HUES48 (cell line): Measurements from ENCODE around the gene CNPY4.

Source experiments
- H3K27ac ChIP-seq: one replicate; pipeline ENCODE4 v1.7.0; 2013; ENCODE audit warnings: low read depth, low read length, inconsistent platforms
- H3K27me3 ChIP-seq: 2 replicates; pipeline ENCODE4 v1.6.1; 2013; ENCODE audit warnings: mild to moderate bottlenecking, low read length; ENCODE audit not compliant: control insufficient read depth, insufficient read depth
- H3K36me3 ChIP-seq: 2 replicates; pipeline ENCODE4 v1.6.1; 2013; ENCODE audit warnings: low read length; ENCODE audit not compliant: control insufficient read depth, insufficient read depth
- H3K4me1 ChIP-seq: 2 replicates; pipeline ENCODE4 v1.6.1; 2013; ENCODE audit warnings: mild to moderate bottlenecking, low read length; ENCODE audit not compliant: control insufficient read depth, insufficient read depth
- H3K4me3 ChIP-seq: 2 replicates; pipeline ENCODE4 v1.5.1; 2013; ENCODE audit warnings: mild to moderate bottlenecking, low read depth, low read length
- H3K9ac ChIP-seq: 2 replicates; pipeline ENCODE4 v1.6.1; 2013; ENCODE audit warnings: mild to moderate bottlenecking, low read depth, low read length, moderate library complexity
- H3K9me3 ChIP-seq: 2 replicates; pipeline ENCODE4 v1.6.1; 2013; ENCODE audit warnings: low read length; ENCODE audit not compliant: control insufficient read depth, insufficient read depth

The CNPY4 gene

GRCh38 chr7:100171087-100171681, 51.8 kb downstream of the CNPY4 start:
- peaks cover 33% of the 10 kb centered on the region for H3K4me1 ChIP-seq
- no peak overlapping the region for H3K9ac ChIP-seq
- peaks cover 15% of the 10 kb centered on the region for H3K27me3 ChIP-seq
- H3K9me3 ChIP-seq, result no peaks in the 10 kb centered on the region
- peak overlapping the region; percentile 74 for H3K4me3 ChIP-seq
- peaks cover 22% of the 10 kb centered on the region for H3K36me3 ChIP-seq
- H3K27ac ChIP-seq, result peak overlapping the region; percentile 20

GRCh38 chr7:100171840-100172239, 52.4 kb downstream of the CNPY4 start:
- peak overlapping the region; percentile 74 for H3K4me3 ChIP-seq
- H3K4me1 ChIP-seq, result peaks cover 34% of the 10 kb centered on the region
- H3K27ac ChIP-seq, result no peak overlapping the region
- no peaks in the 10 kb centered on the region for H3K9me3 ChIP-seq
- H3K27me3 ChIP-seq, result peaks cover 9% of the 10 kb centered on the region
- no peak overlapping the region for H3K9ac ChIP-seq
- H3K36me3 ChIP-seq, result peaks cover 22% of the 10 kb centered on the region

GRCh38 chr7:100173806-100174495, 54.5 kb downstream of the CNPY4 start:
- Histone ChIP-seq H3K27ac (no peak overlapping the region), H3K9me3 (no peaks in the 10 kb centered on the region), H3K4me3 (no peak overlapping the region), H3K27me3 (peaks cover 14% of the 10 kb centered on the region), H3K4me1 (peaks cover 22% of the 10 kb centered on the region), H3K36me3 (peaks cover 22% of the 10 kb centered on the region), H3K9ac (no peak overlapping the region)

- Histone ChIP-seq H3K9me3 (no peaks in the 10 kb centered on the region), H3K4me1 (peaks cover 18% of the 10 kb centered on the region), H3K36me3 (peaks cover 22% of the 10 kb centered on the region), H3K27ac (no peak overlapping the region), H3K27me3 (peaks cover 14% of the 10 kb centered on the region), H3K9ac (no peak overlapping the region), H3K4me3 (no peak overlapping the region)
Measured at GRCh38 chr7:100174582-100174981, 55.1 kb downstream of the CNPY4 start.
